HG02973 (cell line): ENCODE data around the gene C4orf50.

Experiments used
- ATAC-seq: cut with Tn5 transposase; IDR thresholded peaks from one replicate; pipeline ENCODE4 v1.9.1; 2021; ENCODE audit warnings: moderate library complexity; ENCODE audit not compliant: unreplicated experiment

Gene C4orf50

DNA sequence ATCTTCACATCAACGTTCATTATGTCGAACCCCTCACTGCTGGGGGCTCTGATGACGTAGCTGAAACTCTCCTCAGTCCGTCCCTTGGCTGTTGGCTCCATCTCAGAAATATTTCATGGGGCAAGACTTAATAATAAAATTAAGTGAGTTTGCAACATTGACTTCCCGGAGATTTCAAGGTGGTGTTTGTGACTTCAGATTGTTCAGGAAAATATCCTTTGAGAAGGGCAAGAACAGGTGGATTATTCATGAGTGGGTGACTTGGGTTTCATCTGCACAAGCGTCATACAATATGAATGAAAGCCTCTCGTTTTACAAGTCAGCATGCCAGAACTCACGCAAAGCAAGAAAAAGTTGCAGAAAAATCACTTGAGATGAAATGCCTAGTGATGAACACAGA lies at the start of gene C4orf50:
Gene C4orf50 (minus strand): TSS at position 101 of the 400 bp plus-strand sequence.
- ATAC-seq = no peak

DNA sequence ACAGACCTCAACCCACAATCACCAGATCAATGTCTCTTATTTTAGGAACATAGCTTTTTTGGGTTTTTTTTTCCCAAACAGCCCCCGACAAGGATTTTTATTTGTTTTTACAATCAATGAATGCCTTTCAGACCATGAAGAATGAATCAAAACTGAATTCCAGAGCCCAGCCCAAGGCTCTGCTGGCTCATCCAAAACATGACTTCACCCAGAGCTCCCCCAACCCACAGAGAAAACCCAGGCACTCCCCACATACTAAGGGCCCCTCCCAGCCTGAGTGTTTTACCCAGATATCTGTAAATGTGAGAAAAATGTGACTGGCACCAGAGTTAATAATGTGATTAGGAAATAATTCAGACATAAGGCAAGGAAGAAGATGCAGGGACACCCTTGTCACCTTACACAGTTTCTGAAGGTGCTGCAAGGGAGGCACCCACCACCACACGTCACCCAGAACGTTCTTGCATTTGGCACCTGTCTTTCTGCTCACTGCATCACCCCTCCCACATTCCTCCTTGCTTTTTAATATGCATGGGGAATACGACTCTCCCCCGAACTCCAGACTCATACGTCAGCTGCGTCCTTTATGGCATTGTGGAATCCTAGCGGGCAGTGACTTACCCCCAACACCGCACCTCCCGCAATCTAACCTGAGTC lies 47.8 kb upstream of the C4orf50 start:
- no peak for ATAC-seq

DNA sequence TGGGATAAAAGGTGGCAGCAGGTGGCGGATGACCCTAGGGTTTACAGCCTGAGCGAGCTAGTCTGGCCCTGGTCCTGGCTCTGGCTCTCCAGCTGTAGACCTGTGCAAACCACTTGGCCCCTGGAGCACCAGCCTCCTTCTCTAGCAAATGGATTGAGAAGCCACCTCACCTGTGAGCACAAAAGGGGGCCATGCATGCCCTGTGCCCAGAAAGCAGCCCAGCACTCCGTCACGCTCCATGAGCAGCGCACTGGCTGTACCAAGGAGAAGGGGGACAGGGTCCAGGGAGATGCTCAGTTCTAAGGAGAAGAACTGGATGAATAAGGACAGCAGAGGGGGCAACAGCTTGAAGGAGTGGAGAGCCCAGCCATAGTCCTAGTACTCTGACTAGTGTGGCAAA lies 46.9 kb upstream of the C4orf50 start:
- no peak for ATAC-seq

DNA sequence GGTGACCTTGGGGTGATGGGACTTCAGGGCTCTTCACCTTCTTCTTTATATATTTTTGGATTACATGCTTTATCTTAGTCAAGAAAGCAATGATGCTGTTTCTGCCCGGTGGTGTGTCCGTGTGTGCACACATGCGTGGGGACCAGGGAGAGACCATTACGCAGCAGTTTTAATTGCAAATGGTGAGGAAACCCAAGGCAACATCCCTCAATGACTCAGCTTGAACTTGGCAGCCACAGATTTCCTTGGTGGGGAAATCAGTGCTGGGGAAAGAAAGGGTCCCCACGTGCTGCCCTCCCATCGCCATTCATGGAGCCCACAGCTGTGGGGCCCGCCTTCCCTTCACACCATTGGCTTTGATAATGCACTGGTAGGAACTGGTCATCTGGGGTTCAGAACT lies 46.2 kb upstream of the C4orf50 start:
- no peak for ATAC-seq

DNA sequence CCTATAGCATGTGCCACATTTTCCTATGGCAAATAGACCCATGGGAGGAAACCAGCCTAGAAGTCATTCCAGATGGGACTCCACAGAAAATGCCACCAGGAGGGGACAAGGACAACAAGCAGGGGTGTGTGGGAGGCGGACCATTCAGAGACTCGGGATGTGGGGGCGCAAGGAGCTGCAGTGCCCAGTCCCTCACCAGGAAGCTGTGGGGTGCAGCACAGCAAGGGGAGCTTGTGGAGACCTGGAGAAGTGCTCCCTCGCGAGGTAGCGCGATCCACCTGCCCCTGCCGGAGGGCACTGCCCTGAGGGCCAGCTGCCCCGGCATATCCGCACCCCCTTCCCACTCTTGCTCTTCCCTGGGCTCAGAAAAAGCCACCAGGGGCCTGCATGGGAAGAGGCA lies 45.5 kb upstream of the C4orf50 start:
- no peak for ATAC-seq

DNA sequence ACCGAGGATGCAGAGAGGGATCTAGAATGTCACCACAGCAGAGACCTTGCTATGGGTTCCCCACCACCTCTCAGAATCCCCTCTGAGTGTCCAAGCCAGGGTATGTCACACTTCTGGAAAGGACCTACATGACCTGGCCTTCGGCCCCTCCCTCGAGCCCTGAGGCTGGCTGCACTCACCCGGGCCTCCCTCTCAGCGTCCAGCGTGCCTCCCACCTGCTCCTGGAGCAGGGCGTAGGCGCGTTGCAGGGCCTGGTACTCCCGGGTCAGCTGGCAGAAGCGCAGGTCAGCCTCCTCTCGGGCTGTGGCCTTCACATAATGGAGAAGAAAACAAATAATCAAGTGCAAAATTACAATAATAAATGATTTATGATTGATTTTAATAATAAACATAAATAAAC lies 43.9 kb upstream of the C4orf50 start:
- ATAC-seq = no peak

DNA sequence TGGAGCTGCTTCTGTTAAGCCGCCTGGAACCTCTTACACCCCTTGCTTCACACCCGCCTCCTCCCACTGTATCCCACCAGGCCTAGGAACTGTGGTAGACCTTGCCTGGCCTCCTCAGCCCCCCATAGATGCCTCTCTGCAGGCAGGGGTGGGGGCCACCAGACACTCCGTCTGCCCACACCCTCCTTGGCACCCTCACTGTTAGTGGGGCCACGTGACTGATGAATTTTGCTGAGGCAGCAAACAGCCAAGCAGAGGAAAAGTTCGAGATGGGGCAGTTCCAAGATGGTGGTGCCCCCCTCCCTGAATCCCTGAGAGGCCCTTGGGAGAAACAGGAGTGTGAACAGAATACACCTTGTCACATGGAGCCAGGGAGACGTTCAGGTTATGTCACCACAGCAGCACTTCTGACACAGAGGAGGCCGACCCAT lies 41.2 kb upstream of the C4orf50 start:
- ATAC-seq = no peak

DNA sequence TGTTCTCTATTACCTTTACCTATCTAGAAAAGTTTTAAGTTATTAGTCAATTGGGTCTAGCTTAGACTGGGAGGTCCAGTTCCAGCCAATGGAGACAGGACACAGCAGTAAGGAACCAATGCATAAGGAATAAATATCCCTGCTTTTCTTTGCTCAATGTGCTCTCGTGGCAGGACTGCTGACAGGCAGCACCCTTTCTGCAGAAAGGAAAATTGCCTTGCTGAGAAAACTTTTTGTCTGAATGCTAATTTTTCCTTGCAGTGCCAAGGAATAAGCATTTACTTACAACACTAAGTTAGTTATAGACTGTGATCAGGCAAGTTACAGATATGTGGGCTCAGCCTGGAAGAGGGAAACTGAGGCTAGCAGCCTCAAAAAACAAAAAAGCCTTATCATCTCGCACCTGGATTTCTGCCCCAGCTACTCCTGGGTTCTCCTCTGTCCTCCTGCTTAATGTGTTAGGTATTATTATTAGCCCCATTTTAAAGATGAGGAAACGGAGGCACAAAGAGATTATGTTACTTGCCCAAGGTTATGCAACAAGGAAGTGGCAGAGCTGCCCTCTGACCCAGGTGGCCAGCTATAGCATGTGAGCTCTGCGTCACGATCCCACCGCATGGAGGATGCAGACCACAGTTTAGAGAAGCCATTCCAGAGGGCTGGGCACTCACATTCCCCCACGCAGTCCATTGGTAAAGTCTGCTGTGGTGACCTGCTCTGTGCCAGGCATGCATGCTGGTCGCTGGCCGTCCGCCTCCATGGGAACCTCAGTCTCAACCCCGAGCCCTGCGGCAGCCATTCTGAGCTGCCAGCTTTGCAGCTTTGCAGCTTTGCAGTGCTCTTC lies 40.5 kb upstream of the C4orf50 start:
- ATAC-seq = no peak

DNA sequence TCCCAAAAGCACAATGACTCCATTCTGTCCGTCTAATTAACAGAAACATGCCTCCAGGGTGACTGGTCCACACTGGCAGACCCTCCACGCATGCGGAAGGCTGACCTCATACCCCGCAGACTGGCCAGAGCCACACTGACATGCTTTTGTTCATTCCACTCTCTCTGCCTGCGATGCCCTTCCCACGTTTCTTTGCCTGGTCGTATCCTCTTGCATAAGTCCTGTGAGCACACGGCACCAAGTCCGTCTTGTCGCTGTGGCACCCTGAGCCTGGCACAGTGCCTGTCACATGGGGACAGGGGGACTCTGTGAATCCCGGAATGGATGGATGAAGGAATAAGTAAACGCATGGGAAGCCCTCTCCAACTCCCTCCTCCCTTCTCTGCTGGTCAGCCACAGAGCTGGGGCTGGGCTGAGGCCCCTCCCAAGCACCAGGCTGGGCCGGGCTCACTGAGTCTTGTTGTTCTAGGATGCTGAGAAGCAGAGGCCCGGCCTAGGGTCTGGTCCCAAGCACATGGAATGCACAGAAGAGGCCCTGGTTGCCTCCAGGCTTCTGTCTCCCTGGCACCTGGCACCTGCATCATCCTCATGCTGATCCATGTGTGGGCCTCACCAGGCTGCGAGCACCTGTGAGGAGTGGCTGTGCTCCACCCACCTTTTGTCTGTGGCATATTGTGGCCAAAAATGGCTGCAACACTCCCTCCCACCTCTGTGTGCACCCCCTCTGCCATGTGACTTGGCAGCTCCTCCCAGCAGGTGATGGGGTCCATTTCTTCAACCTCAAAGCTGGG lies 38.9 kb upstream of the C4orf50 start:
- ATAC-seq = no peak

DNA sequence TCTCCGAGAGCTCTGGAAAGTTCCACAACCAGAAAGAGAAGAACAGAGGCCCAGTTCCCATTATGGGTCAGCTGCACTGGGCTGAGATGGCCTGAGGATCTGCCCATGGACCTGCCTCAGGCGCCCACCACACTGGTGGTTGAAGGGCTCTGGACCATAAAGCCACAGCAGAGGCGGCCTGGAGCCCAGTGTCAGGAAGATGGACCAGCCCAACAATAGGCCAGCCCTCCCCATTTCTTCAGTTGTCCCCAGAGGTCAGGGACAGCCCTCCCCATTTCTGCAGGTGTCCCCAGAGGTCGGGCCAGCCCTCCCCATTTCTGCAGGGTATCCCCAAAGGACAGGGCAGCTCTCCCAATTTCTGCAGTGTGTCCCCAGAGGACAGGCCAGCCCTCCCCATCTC lies 37.2 kb upstream of the C4orf50 start:
- ATAC-seq = no peak

DNA sequence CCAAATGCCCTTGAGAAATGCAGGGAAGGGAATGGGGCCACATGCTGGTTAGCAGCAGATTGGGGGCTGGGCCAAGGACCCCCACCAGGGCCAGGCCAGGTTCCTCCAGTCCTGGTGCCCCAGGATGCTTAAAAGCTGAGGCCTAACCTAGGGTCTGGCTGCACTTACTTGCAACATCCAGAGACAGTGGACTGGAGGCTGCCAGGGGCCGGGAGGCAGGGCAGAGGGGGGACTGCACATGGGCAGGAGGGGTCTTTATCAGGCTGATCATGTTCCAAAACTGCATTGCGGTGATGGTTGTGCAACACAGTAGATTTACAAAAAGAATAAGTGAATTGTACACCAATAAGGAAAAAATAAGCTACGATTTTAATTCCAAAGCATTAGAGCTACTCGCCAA lies 36.8 kb upstream of the C4orf50 start:
- ATAC-seq = no peak

DNA sequence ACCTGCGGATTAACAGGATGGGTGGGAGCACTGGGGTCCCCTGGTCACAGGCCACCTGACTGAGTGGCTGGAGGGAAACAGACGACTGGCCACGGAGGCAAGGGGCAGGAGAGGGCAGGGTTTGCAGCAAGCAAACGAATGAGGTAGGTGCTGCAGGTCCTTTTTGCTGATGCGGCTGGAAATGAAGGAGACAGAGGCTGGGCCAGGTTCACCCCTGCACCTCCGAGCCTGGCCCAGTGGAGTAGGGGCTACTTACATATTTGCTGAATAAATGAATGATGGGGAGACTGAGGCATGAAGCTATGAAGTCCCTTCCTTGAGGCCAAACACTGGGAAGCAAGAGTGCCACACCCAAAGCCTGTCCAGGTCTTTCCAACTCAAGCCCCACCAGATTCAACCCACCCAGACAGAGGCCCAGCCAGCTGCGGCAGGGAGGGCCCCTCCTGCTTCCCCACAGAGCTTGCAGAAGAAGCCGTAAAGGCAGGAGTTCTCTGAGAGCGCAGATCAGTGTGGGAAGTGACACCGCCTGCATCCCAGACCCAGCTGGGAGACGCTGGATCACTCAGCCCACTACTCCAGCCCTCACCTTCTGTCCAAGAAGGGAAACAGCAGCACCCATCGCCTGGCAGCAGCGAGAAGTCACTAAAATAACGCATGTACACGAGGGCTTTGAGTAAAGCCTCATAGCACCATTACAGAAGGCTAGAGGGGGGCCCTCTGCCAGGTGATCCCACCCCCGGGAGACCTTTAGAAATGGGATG lies 36.1 kb upstream of the C4orf50 start:
- ATAC-seq = no peak

DNA sequence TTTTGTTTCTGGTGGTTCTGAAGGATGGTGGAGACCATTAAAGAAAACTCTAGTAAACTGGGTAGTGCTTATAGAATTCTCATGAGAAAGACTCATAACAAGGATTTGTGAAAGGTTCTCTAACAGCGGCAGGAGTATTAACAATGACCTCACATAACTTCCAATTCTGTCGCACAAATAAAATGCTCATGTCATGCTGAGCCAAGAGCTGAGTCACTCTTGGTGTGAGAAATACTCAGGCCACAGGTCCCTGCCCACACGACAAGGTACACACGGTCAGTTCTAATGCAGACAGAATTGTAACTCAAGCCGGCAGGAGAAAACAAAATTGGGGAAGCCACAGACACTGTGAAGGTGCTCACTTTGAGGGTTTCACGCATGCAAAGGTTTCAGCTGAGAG lies 34.4 kb upstream of the C4orf50 start:
- no peak for ATAC-seq

DNA sequence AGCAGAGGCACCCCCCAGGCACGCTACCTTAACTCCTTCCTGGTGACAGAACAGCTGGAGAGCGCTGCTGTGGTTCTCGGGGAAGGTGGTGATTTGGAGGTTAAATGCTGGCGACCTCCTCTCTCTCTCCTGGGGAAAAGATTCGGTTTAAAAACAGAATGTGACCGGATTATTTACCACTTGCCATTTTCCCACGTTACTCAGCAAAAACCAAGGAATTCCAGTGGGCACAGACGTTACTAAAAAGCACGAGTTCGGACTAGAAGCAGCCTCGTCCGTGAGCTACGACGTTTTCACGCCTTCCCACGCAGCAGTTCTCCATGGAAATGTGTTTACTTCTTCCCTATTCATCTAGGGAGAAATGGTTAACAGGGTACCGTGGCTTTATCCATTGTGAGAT lies 32.3 kb upstream of the C4orf50 start:
- no peak for ATAC-seq

DNA sequence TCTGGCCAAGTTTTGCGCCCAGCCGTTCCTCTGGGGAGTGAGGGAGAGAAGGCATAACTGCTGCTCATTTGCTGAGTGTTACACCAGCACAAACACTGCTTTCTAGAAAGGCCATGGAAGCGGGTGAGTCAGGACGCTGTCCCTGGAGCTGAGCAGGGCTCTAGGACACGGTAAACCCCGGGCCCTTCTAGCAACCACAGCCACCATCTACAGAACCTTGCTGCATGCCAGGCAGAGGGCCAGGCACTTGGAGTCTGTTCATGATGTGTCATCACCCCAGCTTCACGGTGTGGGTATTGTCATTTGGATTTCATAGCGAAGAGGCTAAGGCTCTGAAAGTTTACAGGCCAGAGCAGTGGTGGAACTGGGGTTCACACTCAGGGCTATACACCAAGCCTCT lies 31.8 kb upstream of the C4orf50 start:
- ATAC-seq = no peak

DNA sequence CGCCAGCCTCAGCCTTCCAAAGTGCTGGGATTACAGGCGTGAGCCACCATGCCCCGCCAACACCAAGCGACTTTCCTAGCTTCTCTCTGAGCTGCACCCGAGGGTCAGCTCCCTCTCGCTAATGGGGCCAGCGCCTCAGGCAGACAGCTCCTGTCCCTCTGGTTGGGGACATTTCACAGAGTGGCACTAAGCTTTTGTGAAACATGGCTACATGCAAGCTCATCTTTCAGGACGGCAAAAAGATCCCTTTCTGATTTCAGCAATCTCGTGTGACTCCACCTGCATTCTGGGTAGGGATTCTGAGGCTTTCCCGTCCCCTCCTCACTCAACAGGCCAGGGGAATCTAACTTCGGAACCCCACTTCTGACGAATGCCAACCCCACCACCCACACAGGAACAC lies 31.0 kb upstream of the C4orf50 start:
- ATAC-seq = no peak

DNA sequence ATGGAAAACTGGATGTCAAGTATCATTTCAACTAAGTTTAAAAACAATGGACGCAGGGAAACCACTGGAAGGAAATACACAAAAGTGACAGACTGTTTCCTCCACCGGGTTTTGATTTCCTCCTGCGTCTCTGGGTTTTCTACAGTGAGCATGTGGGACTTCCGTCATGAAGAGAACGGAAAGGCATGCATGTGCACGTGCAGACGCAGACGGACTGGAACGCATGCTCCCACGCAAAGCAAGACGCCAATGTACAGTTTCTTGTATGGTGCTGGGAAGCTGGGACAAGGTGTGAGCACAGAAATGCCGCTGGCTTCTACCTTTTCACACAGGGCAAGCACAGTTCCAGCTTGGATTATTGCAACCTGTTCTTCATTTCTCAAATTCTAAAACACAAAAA lies 30.3 kb upstream of the C4orf50 start:
- no peak for ATAC-seq

DNA sequence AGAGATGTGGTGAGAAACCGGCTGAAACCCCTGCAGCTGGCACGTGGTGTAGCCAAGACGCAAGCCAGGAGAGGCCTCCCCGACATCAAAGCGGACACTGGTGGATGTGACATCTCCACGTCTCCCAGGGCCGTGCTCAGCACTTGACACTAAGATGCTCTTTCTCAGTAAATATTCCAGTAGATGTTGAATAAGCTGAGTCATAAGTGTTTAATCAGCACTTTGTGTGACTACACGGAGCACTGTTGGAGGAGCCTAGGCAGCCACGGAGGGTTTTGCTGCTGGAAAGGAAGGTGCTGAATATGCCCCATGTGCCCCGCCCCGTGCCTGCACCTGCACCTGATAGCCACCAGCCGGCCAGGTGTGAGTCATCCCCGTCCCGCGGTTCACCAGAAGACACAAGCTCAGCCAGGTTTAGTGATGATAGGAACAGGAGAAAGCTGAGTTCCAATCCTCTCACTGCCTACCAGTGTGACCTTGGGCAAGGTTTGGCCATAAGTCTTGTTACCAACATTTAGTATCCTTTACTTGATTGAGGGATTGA lies 29.0 kb upstream of the C4orf50 start:
- ATAC-seq = no peak

DNA sequence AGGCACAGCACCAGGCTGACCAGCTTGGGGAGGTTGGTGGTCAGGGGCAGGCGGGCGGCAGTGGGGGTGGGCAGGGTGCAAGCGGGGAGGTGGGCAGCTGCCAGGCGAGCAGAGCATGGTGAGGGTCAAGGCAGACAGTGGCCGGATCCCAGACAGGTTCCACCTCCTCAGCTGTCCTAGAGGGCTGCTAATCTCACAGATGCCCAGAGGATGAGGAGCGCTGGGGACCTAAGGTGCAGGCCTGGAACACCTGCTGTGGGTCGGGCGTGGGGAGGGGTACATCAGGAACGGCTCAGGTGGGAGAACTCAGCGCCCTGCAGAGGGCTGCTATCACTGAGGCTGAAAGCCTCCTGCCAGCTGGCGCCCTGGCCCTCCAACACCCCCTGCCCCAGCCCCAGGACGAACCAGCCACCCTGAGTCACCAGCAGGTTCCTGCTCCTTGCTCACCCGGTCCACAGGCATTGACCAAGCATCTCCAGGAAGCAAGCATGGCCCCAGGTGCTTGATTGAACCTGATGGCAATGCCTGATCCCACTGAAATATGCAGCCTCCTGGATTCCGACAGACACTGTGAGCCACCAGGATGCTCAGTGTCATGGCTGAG lies 28.4 kb upstream of the C4orf50 start:
- ATAC-seq = no peak

DNA sequence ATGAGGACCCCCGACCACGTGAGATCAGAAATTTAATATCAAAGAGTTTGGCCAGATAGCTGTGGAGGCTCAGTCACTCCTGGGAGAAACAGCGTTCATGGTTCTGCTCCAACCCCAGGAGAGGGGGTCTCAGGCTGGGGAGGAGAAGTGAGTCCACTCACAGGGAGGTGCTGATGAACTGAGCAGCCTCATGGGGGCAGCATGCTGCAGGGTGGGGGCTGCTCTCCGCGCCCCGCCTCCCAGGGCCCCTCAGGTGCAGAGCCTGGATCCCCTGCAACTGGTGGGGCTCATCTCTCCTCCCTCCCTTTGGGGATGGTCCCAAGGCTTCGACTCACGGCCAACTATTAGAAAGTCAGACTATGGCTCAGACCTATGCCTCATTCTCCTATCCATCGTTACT lies 26.6 kb upstream of the C4orf50 start:
- no peak for ATAC-seq
